IMR-90 (cell line): ENCODE measurements around the gene ERCC6. TPM values are rescaled to one million over a fixed set of nuclear protein-coding genes. Genes with fewer than 3 reads are reported as not detected.

Source experiments
- ATAC-seq: fragments of 200-7000 bp; cut with Tn5 transposase; 2 replicates; pipeline ENCODE4 v1.9.1; 2020; ENCODE audit warnings: low read depth, mild to moderate bottlenecking, moderate library complexity
- BruUV-seq: library from RNA; stranded (reverse); fragments of 400-500 nt; replicated peaks from 2 replicates; lab custom pipeline; 2021; lab: Mats Ljungman, UMichigan
- CTCF ChIA-PET: fragments of 300-600 bp; formaldehyde crosslinking; extraction: SDS; loops from one replicate; lab custom pipeline; 2021; ENCODE audit warnings: antibody characterized with exemption; lab: Yijun Ruan, JAX
- POLR2A ChIA-PET: fragments of 300-600 bp; sonication (Branson Sonifier 250); formaldehyde crosslinking; loops from one replicate; lab custom pipeline; 2022; ENCODE audit warnings: antibody characterized with exemption; ENCODE audit not compliant: unreplicated experiment; lab: Charles Lee
- DNase-seq: peaks from one replicate; pipeline ENCODE4 v3.0.0; 2013
- H2AFZ ChIP-seq: replicated peaks from 2 replicates; pipeline ENCODE3; 2013; ENCODE audit warnings: low read length, mild to moderate bottlenecking; ENCODE audit not compliant: poor library complexity
- H2AK5ac ChIP-seq: 2 replicates; pipeline ENCODE4 v1.6.1; 2013; ENCODE audit warnings: low read depth, low read length, inconsistent platforms
- H2AK9ac ChIP-seq: replicated peaks from 2 replicates; pipeline ENCODE3; 2013; ENCODE audit warnings: mild to moderate bottlenecking, low read depth, low read length, moderate library complexity; ENCODE audit not compliant: poor library complexity
- H2BK120ac ChIP-seq: 2 replicates; pipeline ENCODE4 v1.6.1; 2013; ENCODE audit warnings: low read depth, low read length, inconsistent platforms
- H2BK15ac ChIP-seq: 3 replicates; pipeline ENCODE4 v1.6.1; 2013; ENCODE audit warnings: low read depth, low read length, inconsistent platforms
- H2BK20ac ChIP-seq: 2 replicates; pipeline ENCODE4 v1.6.1; 2013; ENCODE audit warnings: low read depth, mild to moderate bottlenecking, inconsistent platforms, low read length, moderate library complexity
- H2BK5ac ChIP-seq: 2 replicates; pipeline ENCODE4 v1.6.1; 2013; ENCODE audit warnings: mild to moderate bottlenecking, low read depth, low read length, inconsistent platforms; ENCODE audit not compliant: poor library complexity, severe bottlenecking
- H3K14ac ChIP-seq: replicated peaks from 2 replicates; pipeline ENCODE4 v1.6.1; 2013; ENCODE audit warnings: low read depth, low read length, inconsistent platforms
- H3K18ac ChIP-seq: 2 replicates; pipeline ENCODE4 v1.6.1; 2013; ENCODE audit warnings: low read depth, low read length, control low read depth
- H3K23ac ChIP-seq: 2 replicates; pipeline ENCODE4 v1.6.1; 2013; ENCODE audit warnings: low read depth, low read length, inconsistent platforms
- H3K27ac ChIP-seq: 2 replicates; pipeline ENCODE4 v1.5.1; 2013; ENCODE audit warnings: mild to moderate bottlenecking, control low read depth, low read length; ENCODE audit not compliant: insufficient read depth
- H3K27me3 ChIP-seq: 2 replicates; pipeline ENCODE4 v1.6.1; 2013; ENCODE audit warnings: low read length; ENCODE audit not compliant: control insufficient read depth, insufficient read depth
- H3K36me3 ChIP-seq: 2 replicates; pipeline ENCODE4 v1.6.1; 2013; ENCODE audit warnings: low read length, mixed read lengths; ENCODE audit not compliant: control insufficient read depth, insufficient read depth
- H3K4ac ChIP-seq: 2 replicates; pipeline ENCODE4 v1.6.1; 2013; ENCODE audit warnings: low read depth, low read length, inconsistent platforms
- H3K4me1 ChIP-seq: 2 replicates; pipeline ENCODE4 v1.6.1; 2013; ENCODE audit warnings: low read length, mixed read lengths; ENCODE audit not compliant: control insufficient read depth, insufficient read depth
- H3K4me2 ChIP-seq: 2 replicates; pipeline ENCODE4 v1.6.1; 2013; ENCODE audit warnings: low read depth, mild to moderate bottlenecking, control low read depth, low read length, moderate library complexity
- H3K4me3 ChIP-seq: 2 replicates; pipeline ENCODE4 v1.5.1; 2013; ENCODE audit warnings: low read depth, mild to moderate bottlenecking, control low read depth, low read length, moderate library complexity; ENCODE audit not compliant: insufficient read depth
- H3K56ac ChIP-seq: 2 replicates; pipeline ENCODE4 v1.6.1; 2013; ENCODE audit warnings: low read length, inconsistent platforms; ENCODE audit not compliant: insufficient read depth; ENCODE audit errors: extremely low read depth
- H3K79me1 ChIP-seq, 2 experiments: 2 replicates each; pipeline ENCODE4 v1.6.1; 2013; ENCODE audit warnings: low read length in 2 of 2, inconsistent platforms in 1 of 2, low read depth in 1 of 2
- H3K9ac ChIP-seq: 2 replicates; pipeline ENCODE4 v1.6.1; 2013; ENCODE audit warnings: low read depth, low read length, control low read depth
- H3K9me1 ChIP-seq: 2 replicates; pipeline ENCODE4 v1.6.1; 2013; ENCODE audit warnings: low read length, inconsistent platforms; ENCODE audit not compliant: insufficient read depth
- H3K9me3 ChIP-seq: 2 replicates; pipeline ENCODE4 v1.6.1; 2013; ENCODE audit warnings: low read length; ENCODE audit not compliant: control insufficient read depth, insufficient read depth
- H4K20me1 ChIP-seq: 2 replicates; pipeline ENCODE4 v1.6.1; 2013; ENCODE audit warnings: low read length, inconsistent platforms; ENCODE audit not compliant: insufficient read depth
- H4K5ac ChIP-seq: 2 replicates; pipeline ENCODE4 v1.6.1; 2013; ENCODE audit warnings: mild to moderate bottlenecking, low read depth, low read length, control low read depth
- H4K8ac ChIP-seq, 2 experiments: 2 replicates each; pipeline ENCODE4 v1.6.1; 2013; ENCODE audit warnings: low read depth in 2 of 2, low read length in 2 of 2, control low read depth in 1 of 2, inconsistent platforms in 1 of 2
- H4K91ac ChIP-seq: 2 replicates; pipeline ENCODE4 v1.6.1; 2013; ENCODE audit warnings: low read depth, low read length, inconsistent platforms; ENCODE audit not compliant: insufficient read depth
- BHLHE40 ChIP-seq: fragments of 150-350 bp; IDR thresholded peaks from 2 replicates; pipeline ENCODE4 v1.6.1; 2016; ENCODE audit warnings: mild to moderate bottlenecking, low read depth, low read length
- FOS ChIP-seq: fragments of 150-350 bp; IDR thresholded peaks from 2 replicates; pipeline ENCODE4 v1.6.1; 2016; ENCODE audit warnings: low read depth, low read length
- MAFK ChIP-seq: IDR thresholded peaks from 2 replicates; pipeline ENCODE4 v1.6.1; 2012; ENCODE audit warnings: low read depth, low read length, improper control_type of control experiment
- MXI1 ChIP-seq: IDR thresholded peaks from 2 replicates; pipeline ENCODE4 v1.6.1; 2012; ENCODE audit warnings: low read depth, mild to moderate bottlenecking, low read length, moderate library complexity, borderline replicate concordance
- POLR2A ChIP-seq: IDR thresholded peaks from 2 replicates; pipeline ENCODE4 v1.6.1; 2012; ENCODE audit warnings: mild to moderate bottlenecking, low read depth, low read length
- WGBS, 2 experiments: methylation state at CpG; one replicate each; pipeline versions ENCODE4 v1.1.5 to v1.1.7; 2013; ENCODE audit warnings: missing lambda C conversion rate in 2 of 2; ENCODE audit not compliant: insufficient read length in 1 of 2; ENCODE audit errors: extremely low coverage in 2 of 2; 5-methylcytosine and 5-hydroxymethylcytosine counted together
- dilution Hi-C: fragments of 300-500 bp; cut with HindIII; formaldehyde crosslinking; loops from one replicate; pipeline ENCODE4 v1.14.3; 2018; ENCODE audit warnings: low sequenced_read_pairs; ENCODE audit not compliant: unreplicated experiment
- in situ Hi-C: fragments of 300-500 bp; cut with MboI; formaldehyde crosslinking; loops from 3 replicates; pipeline ENCODE4 v1.14.3; 2019; ENCODE audit warnings: low sequenced_read_pairs, inconsistent platforms, mixed read lengths
- intact Hi-C: fragments of 100-400 bp; cut with micrococcal nuclease; formaldehyde crosslinking; loops from 2 replicates; pipeline ENCODE4 v1.10.0; 2022
- polyA plus RNA-seq, 3 experiments: library from polyadenylated mRNA; depleted of rRNA; stranded (reverse); fragments of >200 nt; gene quantifications; 2 replicates each; pipeline ENCODE4 v1.2.3, GENCODE V29; 2012; ENCODE audit warnings: low replicate concordance in 1 of 3
- total RNA-seq: library from RNA; depleted of rRNA; stranded (reverse); fragments of >200 nt; gene quantifications from 2 replicates; pipeline ENCODE4 v1.2.3, GENCODE V29; 2012
- TF ChIP-seq, protein P1 (sequence below): fragments of 150-350 bp; IDR thresholded peaks from 2 replicates; pipeline ENCODE4 v1.6.1; 2017; ENCODE audit warnings: mild to moderate bottlenecking, antibody characterized with exemption, low read length, low read depth
- TF ChIP-seq, protein P2 (sequence below): fragments of 150-350 bp; IDR thresholded peaks from 2 replicates; pipeline ENCODE4 v1.6.1; 2016; ENCODE audit warnings: low read depth, mild to moderate bottlenecking, low read length, moderate library complexity, borderline replicate concordance

The ERCC6 gene
- total and polyA plus RNA-seq, 2 of the 4 experiments (the other 2 are of a cell fraction): 7.3 to 14.9 TPM

DNA sequence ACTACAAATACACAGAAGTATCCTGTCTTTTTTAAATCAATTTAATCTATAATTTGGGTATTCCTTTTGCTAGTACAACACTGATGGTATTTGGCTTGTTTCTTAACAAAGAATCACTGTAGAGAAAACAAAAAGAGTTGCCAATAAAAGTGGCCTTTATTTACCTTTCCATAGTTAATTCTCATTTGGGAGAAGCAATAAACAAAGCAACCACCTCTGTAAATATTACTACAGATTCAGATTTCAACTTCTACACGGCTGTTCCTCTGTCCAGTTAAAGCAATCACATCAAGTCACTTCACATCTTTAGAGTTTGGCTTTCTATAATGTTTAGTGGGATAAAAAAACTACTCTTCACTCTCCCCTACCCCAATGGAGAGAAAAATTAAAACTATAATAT lies 34.4 kb downstream of the ERCC6 start:
- H3K36me3 ChIP-seq: 0 out of 2 replicates have a peak, but pooled peaks cover 1% of the 10 kb centered on the region
- H2AK5ac ChIP-seq: no peak overlapping the region
- no TSS peak for BruUV-seq
- H3K4me2 ChIP-seq: no peak overlapping the region
- POLR2A ChIA-PET: no interaction called here
- H4K5ac ChIP-seq: no peak overlapping the region
- H2BK5ac ChIP-seq: no peak overlapping the region
- H3K4ac ChIP-seq: no peak overlapping the region
- DNase-seq (no peak), ATAC-seq (no peak)
- in situ Hi-C loops: loop anchor here (25.0 kb wide), 1 partner anchor 942 kb away; no protein-coding TSS in a partner anchor
- H2BK120ac ChIP-seq: no peak overlapping the region
- no peaks in the 10 kb centered on the region; the same call in 1 of the 2 replicates for H3K9me1 ChIP-seq
- intact Hi-C loops: no loop called here
- H4K8ac ChIP-seq: no peak overlapping the region
- H4K20me1 ChIP-seq: no peaks in the 10 kb centered on the region
- H3K4me3 ChIP-seq: no peak overlapping the region
- dilution Hi-C loops: no loop called here
- no peak overlapping the region for H3K14ac ChIP-seq
- no peak overlapping the region for H3K56ac ChIP-seq
- H2BK20ac ChIP-seq: no peak overlapping the region
- TF ChIP-seq, protein P1, sequence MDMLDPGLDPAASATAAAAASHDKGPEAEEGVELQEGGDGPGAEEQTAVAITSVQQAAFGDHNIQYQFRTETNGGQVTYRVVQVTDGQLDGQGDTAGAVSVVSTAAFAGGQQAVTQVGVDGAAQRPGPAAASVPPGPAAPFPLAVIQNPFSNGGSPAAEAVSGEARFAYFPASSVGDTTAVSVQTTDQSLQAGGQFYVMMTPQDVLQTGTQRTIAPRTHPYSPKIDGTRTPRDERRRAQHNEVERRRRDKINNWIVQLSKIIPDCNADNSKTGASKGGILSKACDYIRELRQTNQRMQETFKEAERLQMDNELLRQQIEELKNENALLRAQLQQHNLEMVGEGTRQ: no peak
- TF ChIP-seq, protein P2, sequence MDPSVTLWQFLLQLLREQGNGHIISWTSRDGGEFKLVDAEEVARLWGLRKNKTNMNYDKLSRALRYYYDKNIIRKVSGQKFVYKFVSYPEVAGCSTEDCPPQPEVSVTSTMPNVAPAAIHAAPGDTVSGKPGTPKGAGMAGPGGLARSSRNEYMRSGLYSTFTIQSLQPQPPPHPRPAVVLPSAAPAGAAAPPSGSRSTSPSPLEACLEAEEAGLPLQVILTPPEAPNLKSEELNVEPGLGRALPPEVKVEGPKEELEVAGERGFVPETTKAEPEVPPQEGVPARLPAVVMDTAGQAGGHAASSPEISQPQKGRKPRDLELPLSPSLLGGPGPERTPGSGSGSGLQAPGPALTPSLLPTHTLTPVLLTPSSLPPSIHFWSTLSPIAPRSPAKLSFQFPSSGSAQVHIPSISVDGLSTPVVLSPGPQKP: no peak
- TF ChIP-seq MAFK (no peak), FOS (no peak), MXI1 (no peak), BHLHE40 (no peak), POLR2A (no peak)
- H3K18ac ChIP-seq: no peak overlapping the region
- H3K79me1 ChIP-seq: no peaks in the 10 kb centered on the region
- no peak overlapping the region for H4K91ac ChIP-seq
- CTCF ChIA-PET: no interaction called here
- no peak overlapping the region for H2BK15ac ChIP-seq
- no peak overlapping the region for H2AK9ac ChIP-seq
- H2AFZ ChIP-seq: no peak overlapping the region
- H3K9me3 ChIP-seq: no peaks in the 10 kb centered on the region
- no CpG with 5 or more reads among the region's 1 CpG for WGBS, 2 experiments
- H3K23ac ChIP-seq: no peak overlapping the region
- no peaks in the 10 kb centered on the region for H3K27me3 ChIP-seq
- H3K9ac ChIP-seq: no peak overlapping the region
- H3K27ac ChIP-seq: no peak overlapping the region
- H3K4me1 ChIP-seq: peaks cover 2% of the 10 kb centered on the region; the same call in 1 of the 2 replicates
